ENCODE results near the gene ALG1. TPM values are rescaled to one million over a fixed set of nuclear protein-coding genes. Genes with fewer than 3 reads are reported as not detected.
"Not testable (repeated sequence)": the region's sequence is repeated elsewhere in the genome, so short reads cannot be mapped to it uniquely, and the experiment has no call there.

The ALG1 gene
- total RNA-seq, 1 experiment from 2014 or later: 29.1 TPM

- not testable (repeated sequence) for H3K27ac Mint-ChIP-seq (ENCODE audit: low read depth, unreplicated experiment); H3K27me3 Mint-ChIP-seq (ENCODE audit: insufficient read depth, unreplicated experiment); H3K4me3 Mint-ChIP-seq (ENCODE audit: unreplicated experiment); H3K9me3 Mint-ChIP-seq (ENCODE audit: unreplicated experiment); BruUV-seq (replicated peaks); DNase-seq (ENCODE audit: unreplicated experiment)
- H3K4me1 Mint-ChIP-seq (ENCODE audit: insufficient read depth, unreplicated experiment): peaks cover 14% of the 10 kb centered on the region
- POLR2A ChIA-PET: interaction anchor here (0.6 kb wide), 1 partner anchor 60 kb away, joined by 3 read pairs; the partner anchor contains the start of gene NAGPA
- CTCF ChIA-PET: interaction anchor here (0.6 to 1.2 kb wide), 3 partner anchors 126 to 1971 kb away, joined by 3 read pairs; no protein-coding TSS in a partner anchor
- intact Hi-C loops (cut with micrococcal nuclease): loop anchor here (2.0 to 10.0 kb wide), 3 partner anchors 59 to 359 kb away; partner anchors contain the start of genes ANKS3 and DNAAF8
- peaks cover 23% of the 10 kb centered on the region for H3K36me3 Mint-ChIP-seq (ENCODE audit: insufficient read depth, unreplicated experiment)
Observed at GRCh38 chr16:5093746-5094145, 22.1 kb downstream of the ALG1 start.

- H3K27me3 Mint-ChIP-seq (ENCODE audit: insufficient read depth, unreplicated experiment); H3K4me3 Mint-ChIP-seq (ENCODE audit: unreplicated experiment); BruUV-seq (replicated peaks); H3K9me3 Mint-ChIP-seq (ENCODE audit: unreplicated experiment); POLR2A ChIA-PET; H3K27ac Mint-ChIP-seq (ENCODE audit: low read depth, unreplicated experiment); DNase-seq (ENCODE audit: unreplicated experiment): not testable (repeated sequence)
- CTCF ChIA-PET: interaction anchor here (0.7 kb wide), 1 partner anchor 114 kb away, joined by 5 read pairs; no protein-coding TSS in a partner anchor
- H3K4me1 Mint-ChIP-seq (ENCODE audit: insufficient read depth, unreplicated experiment): peaks cover 14% of the 10 kb centered on the region
- intact Hi-C loops (cut with micrococcal nuclease): loop anchor here (10.0 kb wide), 1 partner anchor 360 kb away; the partner anchor contains the start of genes ANKS3 and DNAAF8
- H3K36me3 Mint-ChIP-seq (ENCODE audit: insufficient read depth, unreplicated experiment): peaks cover 17% of the 10 kb centered on the region
Observed at GRCh38 chr16:5095145-5095830, 23.6 kb downstream of the ALG1 start.

- H3K27me3 Mint-ChIP-seq (ENCODE audit: insufficient read depth, unreplicated experiment); CTCF ChIA-PET; DNase-seq (ENCODE audit: unreplicated experiment); POLR2A ChIA-PET; H3K9me3 Mint-ChIP-seq (ENCODE audit: unreplicated experiment); BruUV-seq (replicated peaks): not testable (repeated sequence)
- peak overlapping the region; percentile 78 for H3K4me3 Mint-ChIP-seq (ENCODE audit: unreplicated experiment)
- intact Hi-C loops (cut with micrococcal nuclease): loop anchor here (1.0 to 10.0 kb wide), 2 partner anchors 24 to 362 kb away; partner anchors contain the start of genes ANKS3 and DNAAF8
- peak overlapping the region; percentile 81 for H3K27ac Mint-ChIP-seq (ENCODE audit: low read depth, unreplicated experiment)
- peaks cover 14% of the 10 kb centered on the region for H3K36me3 Mint-ChIP-seq (ENCODE audit: insufficient read depth, unreplicated experiment)
- H3K4me1 Mint-ChIP-seq (ENCODE audit: insufficient read depth, unreplicated experiment): peaks cover 14% of the 10 kb centered on the region
Observed at GRCh38 chr16:5096437-5097060, 24.9 kb downstream of the ALG1 start.

GRCh38 chr16:5097061-5097469 lies 25.4 kb downstream of the ALG1 start:
- H3K27ac Mint-ChIP-seq (ENCODE audit: low read depth, unreplicated experiment): peak overlapping the region; percentile 81
- CTCF ChIA-PET; H3K36me3 Mint-ChIP-seq (ENCODE audit: insufficient read depth, unreplicated experiment); H3K9me3 Mint-ChIP-seq (ENCODE audit: unreplicated experiment); H3K27me3 Mint-ChIP-seq (ENCODE audit: insufficient read depth, unreplicated experiment); POLR2A ChIA-PET: not testable (repeated sequence)
- peak; percentile 7 for DNase-seq (ENCODE audit: unreplicated experiment)
- peak overlapping the region; percentile 78 for H3K4me3 Mint-ChIP-seq (ENCODE audit: unreplicated experiment)
- intact Hi-C loops (cut with micrococcal nuclease): loop anchor here (1.0 to 10.0 kb wide), 2 partner anchors 25 to 362 kb away; partner anchors contain the start of genes ANKS3 and DNAAF8
- peaks cover 12% of the 10 kb centered on the region for H3K4me1 Mint-ChIP-seq (ENCODE audit: insufficient read depth, unreplicated experiment)
- BruUV-seq (replicated peaks): TSS peak; percentile 60

GRCh38 chr16:5097470-5098220 lies 26.0 kb downstream of the ALG1 start, which contains the start of gene EEF2KMT:
TSS of gene EEF2KMT (minus strand) at chr16:5097795. CDS start at chr16:5097739, 56 bp downstream.
- H3K36me3 Mint-ChIP-seq (ENCODE audit: insufficient read depth, unreplicated experiment); H3K9me3 Mint-ChIP-seq (ENCODE audit: unreplicated experiment); CTCF ChIA-PET; BruUV-seq (replicated peaks); H3K4me1 Mint-ChIP-seq (ENCODE audit: insufficient read depth, unreplicated experiment); H3K27me3 Mint-ChIP-seq (ENCODE audit: insufficient read depth, unreplicated experiment): not testable (repeated sequence)
- peak within 1 kb of the TSS; percentile 78 for H3K4me3 Mint-ChIP-seq (ENCODE audit: unreplicated experiment)
- intact Hi-C loops (cut with micrococcal nuclease): loop anchor here (1.0 to 10.0 kb wide), 2 partner anchors 25 to 363 kb away; partner anchors contain the start of genes ANKS3 and DNAAF8
- POLR2A ChIA-PET: interaction anchor here (1.0 to 1.6 kb wide), 6 partner anchors 9 to 329 kb away, joined by 3 to 7 read pairs (median 5); partner anchors contain the start of genes ALG1 and NAGPA
- DNase-seq (ENCODE audit: unreplicated experiment): peak; percentile 99
- H3K27ac Mint-ChIP-seq (ENCODE audit: low read depth, unreplicated experiment): peak within 1 kb of the TSS; percentile 81

- H3K4me1 Mint-ChIP-seq (ENCODE audit: insufficient read depth, unreplicated experiment); H3K9me3 Mint-ChIP-seq (ENCODE audit: unreplicated experiment); H3K27me3 Mint-ChIP-seq (ENCODE audit: insufficient read depth, unreplicated experiment); CTCF ChIA-PET; BruUV-seq (replicated peaks); H3K36me3 Mint-ChIP-seq (ENCODE audit: insufficient read depth, unreplicated experiment): not testable (repeated sequence)
- peak overlapping the region; percentile 78 for H3K4me3 Mint-ChIP-seq (ENCODE audit: unreplicated experiment)
- DNase-seq (ENCODE audit: unreplicated experiment): peak; percentile 49
- peak overlapping the region; percentile 81 for H3K27ac Mint-ChIP-seq (ENCODE audit: low read depth, unreplicated experiment)
- intact Hi-C loops (cut with micrococcal nuclease): loop anchor here (10.0 kb wide), 1 partner anchor 364 kb away; the partner anchor contains the start of genes ANKS3 and DNAAF8
- POLR2A ChIA-PET: interaction anchor here (1.0 to 1.6 kb wide), 6 partner anchors 9 to 330 kb away, joined by 3 to 7 read pairs (median 5); partner anchors contain the start of genes ALG1 and NAGPA
Observed at GRCh38 chr16:5098221-5099159, 26.8 kb downstream of the ALG1 start.

- BruUV-seq (replicated peaks); DNase-seq (ENCODE audit: unreplicated experiment); H3K9me3 Mint-ChIP-seq (ENCODE audit: unreplicated experiment); H3K4me3 Mint-ChIP-seq (ENCODE audit: unreplicated experiment); H3K36me3 Mint-ChIP-seq (ENCODE audit: insufficient read depth, unreplicated experiment); CTCF ChIA-PET; H3K4me1 Mint-ChIP-seq (ENCODE audit: insufficient read depth, unreplicated experiment); H3K27me3 Mint-ChIP-seq (ENCODE audit: insufficient read depth, unreplicated experiment); H3K27ac Mint-ChIP-seq (ENCODE audit: low read depth, unreplicated experiment): not testable (repeated sequence)
- intact Hi-C loops (cut with micrococcal nuclease): loop anchor here (10.0 kb wide), 1 partner anchor 364 kb away; the partner anchor contains the start of genes ANKS3 and DNAAF8
- POLR2A ChIA-PET: interaction anchor here (1.0 to 1.2 kb wide), 3 partner anchors 10 to 65 kb away, joined by 4 to 7 read pairs (median 5); partner anchors contain the start of genes ALG1 and NAGPA
Observed at GRCh38 chr16:5099174-5099573, 27.5 kb downstream of the ALG1 start.
